Measurements from ENCODE around the gene TXNRD2.

DNA sequence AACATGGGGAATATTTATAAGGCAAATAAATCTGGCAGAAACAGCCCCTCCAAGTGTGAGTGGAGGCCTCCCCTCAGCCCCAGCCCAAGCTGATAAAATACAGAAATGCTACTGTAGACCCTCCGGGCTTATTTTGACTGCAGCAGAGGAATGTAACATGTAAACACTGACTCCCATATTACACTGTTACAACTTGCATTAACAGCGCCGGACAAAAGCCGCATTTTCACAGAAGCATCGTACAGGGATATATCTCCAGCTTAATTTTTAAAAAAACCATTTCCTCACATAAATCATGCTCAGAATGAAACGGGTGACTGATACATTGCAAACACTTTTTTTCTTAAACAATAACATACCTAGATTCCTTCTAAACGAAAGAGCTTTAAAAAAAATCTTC lies 36.7 kb downstream of the TXNRD2 start:
- TF ChIP-seq, protein P1, sequence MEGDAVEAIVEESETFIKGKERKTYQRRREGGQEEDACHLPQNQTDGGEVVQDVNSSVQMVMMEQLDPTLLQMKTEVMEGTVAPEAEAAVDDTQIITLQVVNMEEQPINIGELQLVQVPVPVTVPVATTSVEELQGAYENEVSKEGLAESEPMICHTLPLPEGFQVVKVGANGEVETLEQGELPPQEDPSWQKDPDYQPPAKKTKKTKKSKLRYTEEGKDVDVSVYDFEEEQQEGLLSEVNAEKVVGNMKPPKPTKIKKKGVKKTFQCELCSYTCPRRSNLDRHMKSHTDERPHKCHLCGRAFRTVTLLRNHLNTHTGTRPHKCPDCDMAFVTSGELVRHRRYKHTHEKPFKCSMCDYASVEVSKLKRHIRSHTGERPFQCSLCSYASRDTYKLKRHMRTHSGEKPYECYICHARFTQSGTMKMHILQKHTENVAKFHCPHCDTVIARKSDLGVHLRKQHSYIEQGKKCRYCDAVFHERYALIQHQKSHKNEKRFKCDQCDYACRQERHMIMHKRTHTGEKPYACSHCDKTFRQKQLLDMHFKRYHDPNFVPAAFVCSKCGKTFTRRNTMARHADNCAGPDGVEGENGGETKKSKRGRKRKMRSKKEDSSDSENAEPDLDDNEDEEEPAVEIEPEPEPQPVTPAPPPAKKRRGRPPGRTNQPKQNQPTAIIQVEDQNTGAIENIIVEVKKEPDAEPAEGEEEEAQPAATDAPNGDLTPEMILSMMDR (IDR thresholded peaks at IDR 0.05; ENCODE audit: insufficient read depth, low read depth, low read length): no peak
- no peak for TF ChIP-seq EZH2 (IDR thresholded peaks at IDR 0.05; ENCODE audit: insufficient read depth, low read length)
